HFF-Myc (cell line): Measurements from ENCODE around the gene TSPAN4.

Experiments
- DNase-seq: peaks from one replicate; pipeline ENCODE4 v3.0.0-alpha.2; 2011; ENCODE audit warnings: low read depth; ENCODE audit errors: extremely low read depth
- H3K4me3 ChIP-seq: replicated peaks from 2 replicates; pipeline ENCODE4 v1.5.1; 2011; ENCODE audit warnings: low read depth, mild to moderate bottlenecking, control low read depth, low read length
- CTCF ChIP-seq: IDR thresholded peaks from 2 replicates; pipeline ENCODE4 v1.5.1; 2012; ENCODE audit warnings: mild to moderate bottlenecking, low read depth, low read length, control low read depth; ENCODE audit errors: missing control alignments

The TSPAN4 gene

GRCh38 chr11:875203-875602, 32.6 kb downstream of the TSPAN4 start:
- no peak overlapping the region for H3K4me3 ChIP-seq
- no peak for DNase-seq
- TF ChIP-seq CTCF: no peak

GRCh38 chr11:875769-876301, 33.2 kb downstream of the TSPAN4 start:
- no peak overlapping the region for H3K4me3 ChIP-seq
- TF ChIP-seq CTCF: no peak
- DNase-seq: no peak

GRCh38 chr11:876545-876944, 33.9 kb downstream of the TSPAN4 start:
- no peak for DNase-seq

GRCh38 chr11:877565-877964, 34.9 kb downstream of the TSPAN4 start:
- DNase-seq: no peak
- no peak overlapping the region for H3K4me3 ChIP-seq
- no peak for TF ChIP-seq CTCF

More at GRCh38 chr11:876545-876944, 33.9 kb downstream of the TSPAN4 start:
- no peak overlapping the region for H3K4me3 ChIP-seq
- no peak for TF ChIP-seq CTCF

- no peak for TF ChIP-seq CTCF
- DNase-seq: no peak
These were observed 37.8 kb downstream of the TSPAN4 start for GRCh38 chr11:880447-880846.

GRCh38 chr11:882596-882995, 39.9 kb downstream of the TSPAN4 start:
- TF ChIP-seq CTCF: no peak
- DNase-seq: no peak
- H3K4me3 ChIP-seq: no peak overlapping the region

More at GRCh38 chr11:880447-880846, 37.8 kb downstream of the TSPAN4 start:
- H3K4me3 ChIP-seq: no peak overlapping the region

- no peak overlapping the region for H3K4me3 ChIP-seq
These were observed 40.9 kb downstream of the TSPAN4 start for GRCh38 chr11:883527-883926.

More at GRCh38 chr11:883527-883926, 40.9 kb downstream of the TSPAN4 start:
- TF ChIP-seq CTCF: no peak
- no peak for DNase-seq
